EH (cell line): ENCODE data around the gene SUN2.
A peak's percentile ranks its signal among the peaks of the same experiment; 100 is the strongest.

Source experiments
- DNase-seq: peaks from one replicate; pipeline ENCODE4 v3.0.0-alpha.2; 2015; ENCODE audit warnings: low read depth

SUN2 gene

GRCh38 chr22:38753948-38754750 lies 1.6 kb downstream of the SUN2 start:
- DNase-seq = peak; percentile 90

- DNase-seq = no peak
Measured at GRCh38 chr22:38751422-38752346, 4.1 kb downstream of the SUN2 start.

- no peak for DNase-seq
Measured at GRCh38 chr22:38751066-38751421, 4.8 kb downstream of the SUN2 start.

GRCh38 chr22:38750638-38751037 lies 5.2 kb downstream of the SUN2 start:
- no peak for DNase-seq

- no peak for DNase-seq
Measured at GRCh38 chr22:38750104-38750503, 5.7 kb downstream of the SUN2 start.

- DNase-seq = no peak
Measured at GRCh38 chr22:38748487-38749136, 7.2 kb downstream of the SUN2 start.

GRCh38 chr22:38745676-38746460 lies 9.9 kb downstream of the SUN2 start:
- DNase-seq = no peak

GRCh38 chr22:38744981-38745380 lies 10.8 kb downstream of the SUN2 start:
- no peak for DNase-seq

- no peak for DNase-seq
Measured at GRCh38 chr22:38742176-38742942, 13.4 kb downstream of the SUN2 start.

GRCh38 chr22:38741576-38741975 lies 14.2 kb downstream of the SUN2 start:
- no peak for DNase-seq

GRCh38 chr22:38741166-38741565 lies 14.6 kb downstream of the SUN2 start:
- DNase-seq = no peak

GRCh38 chr22:38740754-38741153 lies 15.0 kb downstream of the SUN2 start:
- DNase-seq = no peak

GRCh38 chr22:38740116-38740723 lies 15.6 kb downstream of the SUN2 start:
- no peak for DNase-seq

GRCh38 chr22:38739300-38740055 lies 16.3 kb downstream of the SUN2 start:
- DNase-seq = no peak

GRCh38 chr22:38738475-38739070 lies 17.2 kb downstream of the SUN2 start:
- no peak for DNase-seq

- peak; percentile 29 for DNase-seq
Measured at GRCh38 chr22:38737302-38738060, 18.3 kb downstream of the SUN2 start.

GRCh38 chr22:38736257-38736570 lies 19.6 kb downstream of the SUN2 start:
- DNase-seq = no peak

- no peak for DNase-seq
Measured at GRCh38 chr22:38735465-38736256, 20.1 kb downstream of the SUN2 start.
